ENCODE data around the gene NSUN2.

DNA sequence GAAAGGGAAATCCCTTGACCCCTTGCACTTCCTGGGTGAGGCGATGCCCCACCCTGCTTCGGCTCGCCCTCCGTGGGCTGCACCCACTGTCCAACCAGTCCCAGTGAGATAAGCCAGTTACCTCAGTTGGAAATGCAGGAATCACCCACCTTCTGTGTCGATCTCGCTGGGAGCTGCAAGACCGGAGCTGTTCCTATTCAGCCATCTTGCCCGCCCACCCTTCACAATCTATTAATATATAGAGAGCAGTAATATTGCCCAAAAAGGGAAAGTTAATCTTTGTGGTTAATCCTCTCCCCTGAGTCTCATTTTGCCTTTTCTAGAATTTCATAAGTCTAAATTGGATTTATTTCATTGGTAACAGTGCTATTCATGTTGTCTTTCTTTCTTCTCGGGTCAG, 16.8 kb upstream of the NSUN2 start:
- TF ChIP-seq EP300 (IDR thresholded peaks at IDR 0.05), result no peak
- no peak for TF ChIP-seq POLR2A (IDR thresholded peaks at IDR 0.05; ENCODE audit: low read length)
- TF ChIP-seq, protein P1, sequence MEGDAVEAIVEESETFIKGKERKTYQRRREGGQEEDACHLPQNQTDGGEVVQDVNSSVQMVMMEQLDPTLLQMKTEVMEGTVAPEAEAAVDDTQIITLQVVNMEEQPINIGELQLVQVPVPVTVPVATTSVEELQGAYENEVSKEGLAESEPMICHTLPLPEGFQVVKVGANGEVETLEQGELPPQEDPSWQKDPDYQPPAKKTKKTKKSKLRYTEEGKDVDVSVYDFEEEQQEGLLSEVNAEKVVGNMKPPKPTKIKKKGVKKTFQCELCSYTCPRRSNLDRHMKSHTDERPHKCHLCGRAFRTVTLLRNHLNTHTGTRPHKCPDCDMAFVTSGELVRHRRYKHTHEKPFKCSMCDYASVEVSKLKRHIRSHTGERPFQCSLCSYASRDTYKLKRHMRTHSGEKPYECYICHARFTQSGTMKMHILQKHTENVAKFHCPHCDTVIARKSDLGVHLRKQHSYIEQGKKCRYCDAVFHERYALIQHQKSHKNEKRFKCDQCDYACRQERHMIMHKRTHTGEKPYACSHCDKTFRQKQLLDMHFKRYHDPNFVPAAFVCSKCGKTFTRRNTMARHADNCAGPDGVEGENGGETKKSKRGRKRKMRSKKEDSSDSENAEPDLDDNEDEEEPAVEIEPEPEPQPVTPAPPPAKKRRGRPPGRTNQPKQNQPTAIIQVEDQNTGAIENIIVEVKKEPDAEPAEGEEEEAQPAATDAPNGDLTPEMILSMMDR (IDR thresholded peaks at IDR 0.05), result no peak
- no peak for TF ChIP-seq RFX5 (IDR thresholded peaks at IDR 0.05)
- no peak for TF ChIP-seq SREBF2 (IDR thresholded peaks at IDR 0.05)
- no peak for TF ChIP-seq SMC3 (IDR thresholded peaks at IDR 0.05)
- TF ChIP-seq ZC3H11A (IDR thresholded peaks at IDR 0.05), result no peak
- TF ChIP-seq KDM1A (IDR thresholded peaks at IDR 0.05; ENCODE audit: low read depth), result no peak
- TF ChIP-seq, protein P2, sequence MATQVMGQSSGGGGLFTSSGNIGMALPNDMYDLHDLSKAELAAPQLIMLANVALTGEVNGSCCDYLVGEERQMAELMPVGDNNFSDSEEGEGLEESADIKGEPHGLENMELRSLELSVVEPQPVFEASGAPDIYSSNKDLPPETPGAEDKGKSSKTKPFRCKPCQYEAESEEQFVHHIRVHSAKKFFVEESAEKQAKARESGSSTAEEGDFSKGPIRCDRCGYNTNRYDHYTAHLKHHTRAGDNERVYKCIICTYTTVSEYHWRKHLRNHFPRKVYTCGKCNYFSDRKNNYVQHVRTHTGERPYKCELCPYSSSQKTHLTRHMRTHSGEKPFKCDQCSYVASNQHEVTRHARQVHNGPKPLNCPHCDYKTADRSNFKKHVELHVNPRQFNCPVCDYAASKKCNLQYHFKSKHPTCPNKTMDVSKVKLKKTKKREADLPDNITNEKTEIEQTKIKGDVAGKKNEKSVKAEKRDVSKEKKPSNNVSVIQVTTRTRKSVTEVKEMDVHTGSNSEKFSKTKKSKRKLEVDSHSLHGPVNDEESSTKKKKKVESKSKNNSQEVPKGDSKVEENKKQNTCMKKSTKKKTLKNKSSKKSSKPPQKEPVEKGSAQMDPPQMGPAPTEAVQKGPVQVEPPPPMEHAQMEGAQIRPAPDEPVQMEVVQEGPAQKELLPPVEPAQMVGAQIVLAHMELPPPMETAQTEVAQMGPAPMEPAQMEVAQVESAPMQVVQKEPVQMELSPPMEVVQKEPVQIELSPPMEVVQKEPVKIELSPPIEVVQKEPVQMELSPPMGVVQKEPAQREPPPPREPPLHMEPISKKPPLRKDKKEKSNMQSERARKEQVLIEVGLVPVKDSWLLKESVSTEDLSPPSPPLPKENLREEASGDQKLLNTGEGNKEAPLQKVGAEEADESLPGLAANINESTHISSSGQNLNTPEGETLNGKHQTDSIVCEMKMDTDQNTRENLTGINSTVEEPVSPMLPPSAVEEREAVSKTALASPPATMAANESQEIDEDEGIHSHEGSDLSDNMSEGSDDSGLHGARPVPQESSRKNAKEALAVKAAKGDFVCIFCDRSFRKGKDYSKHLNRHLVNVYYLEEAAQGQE (IDR thresholded peaks at IDR 0.05), result no peak
- TF ChIP-seq, protein P3, sequence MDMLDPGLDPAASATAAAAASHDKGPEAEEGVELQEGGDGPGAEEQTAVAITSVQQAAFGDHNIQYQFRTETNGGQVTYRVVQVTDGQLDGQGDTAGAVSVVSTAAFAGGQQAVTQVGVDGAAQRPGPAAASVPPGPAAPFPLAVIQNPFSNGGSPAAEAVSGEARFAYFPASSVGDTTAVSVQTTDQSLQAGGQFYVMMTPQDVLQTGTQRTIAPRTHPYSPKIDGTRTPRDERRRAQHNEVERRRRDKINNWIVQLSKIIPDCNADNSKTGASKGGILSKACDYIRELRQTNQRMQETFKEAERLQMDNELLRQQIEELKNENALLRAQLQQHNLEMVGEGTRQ (IDR thresholded peaks at IDR 0.05), result no peak
- TF ChIP-seq MAZ (IDR thresholded peaks at IDR 0.05; ENCODE audit: borderline replicate concordance, low read depth, low read length), result no peak
- no peak for TF ChIP-seq HDAC2 (IDR thresholded peaks at IDR 0.05)
- TF ChIP-seq CEBPB (IDR thresholded peaks at IDR 0.05), result no peak
